MCF 10A (cell line): ENCODE results near the gene ATF7. TPM values are rescaled to one million over a fixed set of nuclear protein-coding genes. Genes with fewer than 3 reads are reported as not detected.

Experiments
- BruUV-seq: library from RNA; stranded (reverse); fragments of 400-500 nt; replicated peaks from 2 replicates; lab custom pipeline; 2021; lab: Mats Ljungman, UMichigan
- CTCF ChIA-PET: fragments of 300-600 bp; sonication (Branson Sonifier 250); formaldehyde crosslinking; extraction: SDS; loops from one replicate; lab custom pipeline; 2021; ENCODE audit warnings: antibody characterized with exemption, inconsistent platforms; lab: Yijun Ruan, JAX
- POLR2A ChIA-PET: fragments of 300-600, 350-650 bp; sonication (Branson Sonifier 250); formaldehyde crosslinking; extraction: SDS; loops from one replicate; lab custom pipeline; 2020; ENCODE audit warnings: antibody characterized with exemption, inconsistent platforms; lab: Yijun Ruan, JAX
- DNase-seq: peaks from one replicate; pipeline ENCODE4 v3.0.0-alpha.2; 2018; ENCODE audit not compliant: unreplicated experiment
- H3K27ac Mint-ChIP-seq: one replicate; pipeline ENCODE4 v1.8.0; 2022; ENCODE audit warnings: mild to moderate bottlenecking, low read depth, mixed read lengths; ENCODE audit not compliant: unreplicated experiment
- H3K27me3 Mint-ChIP-seq: one replicate; pipeline ENCODE4 v1.8.0; 2022; ENCODE audit warnings: mixed read lengths; ENCODE audit not compliant: insufficient read depth, unreplicated experiment
- H3K36me3 Mint-ChIP-seq: one replicate; pipeline ENCODE4 v1.8.0; 2022; ENCODE audit warnings: mild to moderate bottlenecking, moderate library complexity, mixed read lengths; ENCODE audit not compliant: insufficient read depth, unreplicated experiment
- H3K4me1 Mint-ChIP-seq: one replicate; pipeline ENCODE4 v1.8.0; 2022; ENCODE audit warnings: mixed read lengths; ENCODE audit not compliant: insufficient read depth, unreplicated experiment
- H3K4me3 Mint-ChIP-seq: one replicate; pipeline ENCODE4 v1.8.0; 2022; ENCODE audit warnings: mild to moderate bottlenecking, moderate library complexity, mixed read lengths; ENCODE audit not compliant: unreplicated experiment
- H3K9me3 Mint-ChIP-seq: one replicate; pipeline ENCODE4 v1.8.0; 2022; ENCODE audit warnings: mixed read lengths; ENCODE audit not compliant: unreplicated experiment
- intact Hi-C: fragments of 100-400 bp; cut with micrococcal nuclease; formaldehyde crosslinking; loops from 2 replicates; pipeline ENCODE4 v1.14.1; 2022
- total RNA-seq: library from RNA; stranded (reverse); gene quantifications from 2 replicates; pipeline ENCODE4 v1.2.3, GENCODE V29; 2022
- TF ChIP-seq, protein P1 (sequence below): fragments of 200-600 bp; IDR thresholded peaks from one replicate; pipeline ENCODE4 v1.8.0; 2022; ENCODE audit warnings: antibody characterized with exemption, mild to moderate bottlenecking; ENCODE audit not compliant: unreplicated experiment

The ATF7 gene
- total RNA-seq, 1 experiment from 2014 or later, result 40.8 TPM

- Mint-ChIP-seq H3K4me1 (peaks cover 15% of the 10 kb centered on the region), H3K27ac (no peak overlapping the region), H3K4me3 (no peak overlapping the region), H3K36me3 (peaks cover 19% of the 10 kb centered on the region), H3K9me3 (no peaks in the 10 kb centered on the region), H3K27me3 (no peaks in the 10 kb centered on the region)
- TF ChIP-seq, protein P1, sequence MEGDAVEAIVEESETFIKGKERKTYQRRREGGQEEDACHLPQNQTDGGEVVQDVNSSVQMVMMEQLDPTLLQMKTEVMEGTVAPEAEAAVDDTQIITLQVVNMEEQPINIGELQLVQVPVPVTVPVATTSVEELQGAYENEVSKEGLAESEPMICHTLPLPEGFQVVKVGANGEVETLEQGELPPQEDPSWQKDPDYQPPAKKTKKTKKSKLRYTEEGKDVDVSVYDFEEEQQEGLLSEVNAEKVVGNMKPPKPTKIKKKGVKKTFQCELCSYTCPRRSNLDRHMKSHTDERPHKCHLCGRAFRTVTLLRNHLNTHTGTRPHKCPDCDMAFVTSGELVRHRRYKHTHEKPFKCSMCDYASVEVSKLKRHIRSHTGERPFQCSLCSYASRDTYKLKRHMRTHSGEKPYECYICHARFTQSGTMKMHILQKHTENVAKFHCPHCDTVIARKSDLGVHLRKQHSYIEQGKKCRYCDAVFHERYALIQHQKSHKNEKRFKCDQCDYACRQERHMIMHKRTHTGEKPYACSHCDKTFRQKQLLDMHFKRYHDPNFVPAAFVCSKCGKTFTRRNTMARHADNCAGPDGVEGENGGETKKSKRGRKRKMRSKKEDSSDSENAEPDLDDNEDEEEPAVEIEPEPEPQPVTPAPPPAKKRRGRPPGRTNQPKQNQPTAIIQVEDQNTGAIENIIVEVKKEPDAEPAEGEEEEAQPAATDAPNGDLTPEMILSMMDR, result no peak
- DNase-seq, result no peak
- POLR2A ChIA-PET, result interaction anchor here (0.9 to 1.5 kb wide), 2 partner anchors 14 to 89 kb away, joined by 3 read pairs; partner anchors contain the start of gene TARBP2
- no TSS peak for BruUV-seq
- CTCF ChIA-PET, result interaction anchor here (0.7 to 1.0 kb wide), 3 partner anchors 10 to 113 kb away, joined by 3 read pairs; no protein-coding TSS in a partner anchor
- intact Hi-C loops, result no loop called here
Measured at GRCh38 chr12:53589423-53589822, 36.8 kb downstream of the ATF7 start.

- Mint-ChIP-seq H3K4me1 (peaks cover 10% of the 10 kb centered on the region), H3K27ac (no peak overlapping the region), H3K27me3 (no peaks in the 10 kb centered on the region), H3K9me3 (no peaks in the 10 kb centered on the region), H3K36me3 (peaks cover 21% of the 10 kb centered on the region), H3K4me3 (no peak overlapping the region)
- no TSS peak for BruUV-seq
- TF ChIP-seq, protein P1, result no peak
- CTCF ChIA-PET, result interaction anchor here (1.1 kb wide), 1 partner anchor 114 kb away, joined by 4 read pairs; no protein-coding TSS in a partner anchor
- POLR2A ChIA-PET, result interaction anchor here (0.7 kb wide), 1 partner anchor 87 kb away, joined by 4 read pairs; the partner anchor contains the start of gene ATP5MC2
- no peak for DNase-seq
- intact Hi-C loops, result no loop called here
Measured at GRCh38 chr12:53588123-53588522, 38.1 kb downstream of the ATF7 start.

DNA sequence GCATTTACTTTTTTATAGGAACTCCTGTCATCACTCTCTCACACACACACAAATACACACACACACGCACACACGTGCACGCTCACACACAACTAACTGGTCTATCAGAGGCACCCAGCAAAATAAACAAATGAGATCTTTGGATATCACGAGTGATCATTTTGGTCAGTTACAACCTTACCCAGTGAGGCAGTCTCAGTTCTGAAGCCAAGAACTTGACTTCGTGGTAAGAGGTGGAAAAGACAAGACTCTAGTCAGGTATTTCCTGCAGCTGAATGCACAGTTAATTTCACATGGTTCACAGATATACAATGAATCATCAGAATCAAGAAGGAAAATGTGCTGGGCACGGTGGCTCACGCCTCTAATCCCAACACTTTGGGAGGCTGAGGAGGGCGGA is 39.4 kb downstream of the ATF7 start:
- CTCF ChIA-PET, result interaction anchor here (0.6 to 1.7 kb wide), 2 partner anchors 12 to 44 kb away, joined by 3 to 4 read pairs; no protein-coding TSS in a partner anchor
- Mint-ChIP-seq H3K4me1 (peaks cover 10% of the 10 kb centered on the region), H3K27ac (no peak overlapping the region), H3K36me3 (peaks cover 21% of the 10 kb centered on the region), H3K27me3 (no peaks in the 10 kb centered on the region), H3K9me3 (no peaks in the 10 kb centered on the region), H3K4me3 (no peak overlapping the region)
- DNase-seq, result no peak
- intact Hi-C loops, result no loop called here
- POLR2A ChIA-PET, result interaction anchor here (1.1 kb wide), 1 partner anchor 18 kb away, joined by 3 read pairs; no protein-coding TSS in a partner anchor
- BruUV-seq, result no TSS peak
- TF ChIP-seq, protein P1, result no peak

DNA sequence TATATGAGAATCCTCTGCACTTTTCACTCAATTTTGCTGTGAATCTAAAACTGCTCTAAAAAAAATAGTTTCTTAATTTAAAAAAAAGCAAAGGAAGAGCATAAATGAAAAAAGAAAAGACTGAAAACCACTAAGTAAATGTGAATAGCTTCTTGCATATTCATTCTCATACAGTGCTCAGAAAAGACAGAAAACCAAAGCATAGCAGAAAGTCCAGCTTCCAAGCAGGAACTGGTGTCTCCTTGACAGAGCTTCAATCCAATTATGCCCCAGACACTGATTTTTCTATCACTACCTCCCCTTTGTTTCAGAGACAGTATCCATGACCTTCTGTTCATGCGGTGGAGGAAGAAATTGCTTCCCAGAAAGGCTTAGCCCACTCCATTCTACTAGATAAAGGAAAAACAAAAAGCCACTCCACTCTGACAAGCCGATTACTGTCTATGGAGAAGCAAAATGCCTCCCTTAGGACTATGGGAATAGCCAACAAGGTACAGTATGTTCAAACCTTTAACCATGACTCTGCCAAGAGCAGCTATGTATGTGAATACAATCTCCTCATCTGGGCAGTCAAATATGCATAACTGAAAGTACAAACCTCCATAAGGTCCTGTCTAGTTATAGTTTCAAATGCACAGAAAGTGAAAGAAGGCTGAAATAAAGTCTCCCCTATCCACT is 40.6 kb downstream of the ATF7 start:
- intact Hi-C loops, result no loop called here
- no peaks in the 10 kb centered on the region for H3K9me3 Mint-ChIP-seq
- no peaks in the 10 kb centered on the region for H3K27me3 Mint-ChIP-seq
- TF ChIP-seq, protein P1, result no peak
- peaks cover 15% of the 10 kb centered on the region for H3K36me3 Mint-ChIP-seq
- BruUV-seq, result no TSS peak
- POLR2A ChIA-PET, result interaction anchor here (1.1 kb wide), 2 partner anchors 17 to 21 kb away, joined by 3 read pairs; no protein-coding TSS in a partner anchor
- H3K27ac Mint-ChIP-seq, result no peak overlapping the region
- no peak overlapping the region for H3K4me3 Mint-ChIP-seq
- CTCF ChIA-PET, result interaction anchor here (0.6 to 0.7 kb wide), 3 partner anchors 15 to 333 kb away, joined by 3 to 5 read pairs (median 3); no protein-coding TSS in a partner anchor
- H3K4me1 Mint-ChIP-seq, result peaks cover 10% of the 10 kb centered on the region
- no peak for DNase-seq
